ENCODE data around the gene PAQR9. TPM values are rescaled to one million over a fixed set of nuclear protein-coding genes. Genes with fewer than 3 reads are reported as not detected.

PAQR9 gene
- polyA plus RNA-seq, 1 donor (not counting 4 experiments of a cell fraction or from before 2014, with no cell fraction given): not detected

DNA sequence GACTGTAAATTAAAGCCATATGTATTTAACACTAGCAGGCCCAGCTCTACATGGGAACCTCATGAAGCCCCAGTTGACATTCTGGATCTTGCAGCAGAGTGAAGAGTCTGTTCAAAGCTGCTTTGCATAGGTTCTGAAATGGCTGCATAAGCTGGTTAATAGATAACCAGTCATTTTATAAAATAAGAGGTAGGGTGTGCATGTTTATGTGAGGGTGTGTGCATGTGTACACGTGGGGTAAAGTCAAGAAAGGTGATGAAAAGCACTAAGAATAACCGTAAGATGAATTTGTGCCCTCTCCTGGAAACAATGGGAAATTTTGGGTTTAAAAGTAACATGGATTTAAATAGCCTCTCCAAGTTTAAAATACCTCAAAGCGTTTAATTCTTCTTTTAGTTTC, 33.0 kb downstream of the PAQR9 start:
- H3K4me2 ChIP-seq (ENCODE audit: control insufficient read depth, extremely low read depth, insufficient read depth, low read depth, low read length): no peak overlapping the region
- dilution Hi-C loops (cut with MboI; ENCODE audit: extremely low pct_ligation_motif_present, low sequenced_read_pairs): no loop called here
- FAIRE-seq (no peak), DNase-seq (ENCODE audit: low read depth, low spot score) (no peak)
- H3K9me3 ChIP-seq (ENCODE audit: control insufficient read depth, low read depth, low read length): no peaks in the 10 kb centered on the region
- H3K79me2 ChIP-seq (ENCODE audit: control insufficient read depth, insufficient read depth, low read length): no peaks in the 10 kb centered on the region
- TF ChIP-seq EZH2 (IDR thresholded peaks at IDR 0.05; ENCODE audit: low read length): no peak
- TF ChIP-seq, protein P1, sequence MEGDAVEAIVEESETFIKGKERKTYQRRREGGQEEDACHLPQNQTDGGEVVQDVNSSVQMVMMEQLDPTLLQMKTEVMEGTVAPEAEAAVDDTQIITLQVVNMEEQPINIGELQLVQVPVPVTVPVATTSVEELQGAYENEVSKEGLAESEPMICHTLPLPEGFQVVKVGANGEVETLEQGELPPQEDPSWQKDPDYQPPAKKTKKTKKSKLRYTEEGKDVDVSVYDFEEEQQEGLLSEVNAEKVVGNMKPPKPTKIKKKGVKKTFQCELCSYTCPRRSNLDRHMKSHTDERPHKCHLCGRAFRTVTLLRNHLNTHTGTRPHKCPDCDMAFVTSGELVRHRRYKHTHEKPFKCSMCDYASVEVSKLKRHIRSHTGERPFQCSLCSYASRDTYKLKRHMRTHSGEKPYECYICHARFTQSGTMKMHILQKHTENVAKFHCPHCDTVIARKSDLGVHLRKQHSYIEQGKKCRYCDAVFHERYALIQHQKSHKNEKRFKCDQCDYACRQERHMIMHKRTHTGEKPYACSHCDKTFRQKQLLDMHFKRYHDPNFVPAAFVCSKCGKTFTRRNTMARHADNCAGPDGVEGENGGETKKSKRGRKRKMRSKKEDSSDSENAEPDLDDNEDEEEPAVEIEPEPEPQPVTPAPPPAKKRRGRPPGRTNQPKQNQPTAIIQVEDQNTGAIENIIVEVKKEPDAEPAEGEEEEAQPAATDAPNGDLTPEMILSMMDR (optimal IDR thresholded peaks at IDR 0.05 in 1 of 3, IDR thresholded peaks at IDR 0.05 in 1 of 3, conservative IDR thresholded peaks at IDR 0.05 in 1 of 3; ENCODE audit: extremely low read depth in 1 of 3, insufficient read depth in 2 of 3, low read length in 3 of 3): no peak
- H3K27ac ChIP-seq (ENCODE audit: control insufficient read depth, insufficient read depth, low read length): no peak overlapping the region
- no peaks in the 10 kb centered on the region for H3K9me1 ChIP-seq (ENCODE audit: control insufficient read depth, extremely low read depth, insufficient read depth, low read length)
- H4K20me1 ChIP-seq (ENCODE audit: control insufficient read depth, extremely low read depth, insufficient read depth, low read length): no peaks in the 10 kb centered on the region
- H3K4me1 ChIP-seq (ENCODE audit: control insufficient read depth, extremely low read depth, insufficient read depth, low read length): peaks cover 4% of the 10 kb centered on the region
- H3K9ac ChIP-seq (ENCODE audit: control insufficient read depth, extremely low read depth, insufficient read depth, low read length): no peak overlapping the region
- H3K4me3 ChIP-seq (ENCODE audit: control insufficient read depth in 2 of 3, extremely low read depth in 1 of 3, insufficient read depth in 2 of 3, low read depth in 1 of 3, low read length in 3 of 3): no peak overlapping the region
- no peak overlapping the region for H2AFZ ChIP-seq (ENCODE audit: control insufficient read depth, low read length)
- no peaks in the 10 kb centered on the region for H3K27me3 ChIP-seq (ENCODE audit: control insufficient read depth, extremely low read depth, insufficient read depth, low read length)
- no peaks in the 10 kb centered on the region for H3K36me3 ChIP-seq (ENCODE audit: control insufficient read depth in 2 of 2, extremely low read depth in 1 of 2, insufficient read depth in 2 of 2, low read length in 2 of 2)

DNA sequence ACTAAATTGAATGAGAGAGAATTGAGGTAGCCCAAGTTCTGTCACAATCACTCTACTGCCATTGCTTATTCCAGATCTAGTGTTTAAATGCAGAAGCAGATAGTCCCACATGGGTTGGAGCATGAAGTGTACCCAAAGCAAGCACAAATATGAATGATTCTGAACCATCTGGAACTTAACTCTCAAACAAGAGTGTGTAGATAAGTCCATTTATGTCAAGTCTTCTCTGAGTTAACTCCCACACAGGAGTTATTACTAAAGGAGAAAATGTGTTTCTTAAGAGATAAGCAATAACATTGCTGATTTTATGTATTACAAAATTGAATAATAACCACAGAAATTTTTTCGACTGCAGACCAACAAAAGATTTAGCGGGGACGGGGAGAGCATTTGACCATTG, 33.6 kb downstream of the PAQR9 start:
- Histone ChIP-seq H2AFZ (ENCODE audit: control insufficient read depth, low read length) (no peak overlapping the region), H3K36me3 (ENCODE audit: control insufficient read depth in 2 of 2, extremely low read depth in 1 of 2, insufficient read depth in 2 of 2, low read length in 2 of 2) (no peaks in the 10 kb centered on the region), H3K27ac (ENCODE audit: control insufficient read depth, insufficient read depth, low read length) (no peak overlapping the region), H3K79me2 (ENCODE audit: control insufficient read depth, insufficient read depth, low read length) (no peaks in the 10 kb centered on the region), H3K4me1 (ENCODE audit: control insufficient read depth, extremely low read depth, insufficient read depth, low read length) (peaks cover 9% of the 10 kb centered on the region), H3K4me3 (ENCODE audit: control insufficient read depth in 2 of 3, extremely low read depth in 1 of 3, insufficient read depth in 2 of 3, low read depth in 1 of 3, low read length in 3 of 3) (no peak overlapping the region), H3K9me1 (ENCODE audit: control insufficient read depth, extremely low read depth, insufficient read depth, low read length) (no peaks in the 10 kb centered on the region), H3K9ac (ENCODE audit: control insufficient read depth, extremely low read depth, insufficient read depth, low read length) (no peak overlapping the region), H3K27me3 (ENCODE audit: control insufficient read depth, extremely low read depth, insufficient read depth, low read length) (no peaks in the 10 kb centered on the region), H3K4me2 (ENCODE audit: control insufficient read depth, extremely low read depth, insufficient read depth, low read depth, low read length) (no peak overlapping the region), H3K9me3 (ENCODE audit: control insufficient read depth, low read depth, low read length) (no peaks in the 10 kb centered on the region), H4K20me1 (ENCODE audit: control insufficient read depth, extremely low read depth, insufficient read depth, low read length) (no peaks in the 10 kb centered on the region)
- no peak for DNase-seq (ENCODE audit: low read depth, low spot score)
- FAIRE-seq: no peak
- TF ChIP-seq, protein P1 (optimal IDR thresholded peaks at IDR 0.05 in 1 of 3, IDR thresholded peaks at IDR 0.05 in 1 of 3, conservative IDR thresholded peaks at IDR 0.05 in 1 of 3; ENCODE audit: extremely low read depth in 1 of 3, insufficient read depth in 2 of 3, low read length in 3 of 3): no peak
- TF ChIP-seq EZH2 (IDR thresholded peaks at IDR 0.05; ENCODE audit: low read length): no peak
- dilution Hi-C loops (cut with MboI; ENCODE audit: extremely low pct_ligation_motif_present, low sequenced_read_pairs): no loop called here

All from keratinocyte (primary cell).